ENCODE measurements around the gene CRISPLD2. TPM values are rescaled to one million over a fixed set of nuclear protein-coding genes. Genes with fewer than 3 reads are reported as not detected.

The CRISPLD2 gene
- total RNA-seq, 1 experiment from 2014 or later, result 9.4 TPM

- Mint-ChIP-seq H3K4me3 (no peak overlapping the region), H3K36me3 (no peaks in the 10 kb centered on the region), H3K27me3 (ENCODE audit: low read depth) (no peaks in the 10 kb centered on the region), H3K9me3 (no peaks in the 10 kb centered on the region), H3K27ac (no peak overlapping the region), H3K4me1 (peaks cover 14% of the 10 kb centered on the region)
- no peak for TF ChIP-seq ZNF416 (CRISPR knock-in tag; IDR thresholded peaks at IDR 0.05)
- TF ChIP-seq NFYB (CRISPR knock-in tag; conservative IDR thresholded peaks at IDR 0.05; ENCODE audit: low read depth), result peak; percentile 28; the same call in 1 of the 2 replicates
- ATAC-seq (peak; percentile 16; the same call in 1 of the 2 replicates), DNase-seq (ENCODE audit: low spot score) (no peak)
- ChIA-PET CTCF (interaction anchor here (0.5 to 6.7 kb wide), 41 partner anchors 9 to 414 kb away, joined by 3 to 139 read pairs (median 4); partner anchors contain the start of gene CRISPLD2), POLR2A (interaction anchor here (0.5 kb wide), 1 partner anchor 373 kb away, joined by 4 read pairs; no protein-coding TSS in a partner anchor)
Measured at GRCh38 chr16:84924331-84925091, 104.7 kb downstream of the CRISPLD2 start.

GRCh38 chr16:84925092-84925772 is 105.4 kb downstream of the CRISPLD2 start:
- ChIA-PET POLR2A (interaction anchor here (0.5 kb wide), 1 partner anchor 373 kb away, joined by 4 read pairs; no protein-coding TSS in a partner anchor), CTCF (interaction anchor here (0.5 to 6.7 kb wide), 50 partner anchors 9 to 613 kb away, joined by 3 to 139 read pairs (median 4); partner anchors contain the start of genes CRISPLD2 and KIAA0513)
- peak; percentile 94 for DNase-seq (ENCODE audit: low spot score)
- TF ChIP-seq ZNF121 (CRISPR knock-in tag; IDR thresholded peaks at IDR 0.05), result peak; percentile 90
- TF ChIP-seq GABPB1 (CRISPR knock-in tag; IDR thresholded peaks at IDR 0.05), result 0 out of 2 replicates have a peak, but pooled peaks have one; percentile 13
- no peak for TF ChIP-seq ZNF263 (CRISPR knock-in tag; IDR thresholded peaks at IDR 0.05; ENCODE audit: low read depth)
- TF ChIP-seq JUN (CRISPR knock-in tag; IDR thresholded peaks at IDR 0.05), result no peak
- TF ChIP-seq E2F4 (CRISPR knock-in tag; IDR thresholded peaks at IDR 0.05; ENCODE audit: borderline replicate concordance, low read depth), result no peak
- no peak for TF ChIP-seq ZNF532 (CRISPR knock-in tag; IDR thresholded peaks at IDR 0.05; ENCODE audit: borderline replicate concordance)
- no peak for TF ChIP-seq E2F1 (CRISPR knock-in tag; IDR thresholded peaks at IDR 0.05)
- no peak for TF ChIP-seq MYBL2 (CRISPR knock-in tag; IDR thresholded peaks at IDR 0.05)
- TF ChIP-seq ZNF671 (CRISPR knock-in tag; IDR thresholded peaks at IDR 0.05), result no peak
- 0 out of 2 replicates have a peak, but pooled peaks have one; percentile 32 for TF ChIP-seq SP1 (CRISPR knock-in tag; conservative IDR thresholded peaks at IDR 0.05)
- no peak for TF ChIP-seq NFYB (CRISPR knock-in tag; conservative IDR thresholded peaks at IDR 0.05; ENCODE audit: low read depth)
- peak; percentile 96 for TF ChIP-seq CTCF (IDR thresholded peaks at IDR 0.05)
- TF ChIP-seq ZSCAN18 (CRISPR knock-in tag; IDR thresholded peaks at IDR 0.05), result no peak
- H3K4me3 Mint-ChIP-seq, result no peak overlapping the region
- no peaks in the 10 kb centered on the region for H3K36me3 Mint-ChIP-seq
- peaks cover 14% of the 10 kb centered on the region for H3K4me1 Mint-ChIP-seq
- ATAC-seq, result peak; percentile 87
- H3K27ac Mint-ChIP-seq, result 0 out of 2 replicates have a peak overlapping the region, but pooled peaks have one; percentile 70
- no peaks in the 10 kb centered on the region for H3K9me3 Mint-ChIP-seq
- no peaks in the 10 kb centered on the region for H3K27me3 Mint-ChIP-seq (ENCODE audit: low read depth)

Measured in WTC11 (cell line).